K562 (cell line): Measurements from ENCODE around the gene TOMM5. TPM values are rescaled to one million over a fixed set of nuclear protein-coding genes. Genes with fewer than 3 reads are reported as not detected.

Source experiments
- ATAC-seq: fragments of 200-7000 bp; cut with Tn5 transposase; 3 replicates; pipeline ENCODE4 v1.9.1; 2020; ENCODE audit warnings: moderate library complexity
- BruUV-seq: library from RNA; stranded (reverse); fragments of 400-500 nt; replicated peaks from 2 replicates; lab custom pipeline; 2021; lab: Mats Ljungman, UMichigan
- CTCF ChIA-PET: fragments of 300-600 bp; formaldehyde crosslinking; extraction: SDS; loops from one replicate; lab custom pipeline; 2021; ENCODE audit warnings: low intra/inter-chr PET ratio; lab: Yijun Ruan, JAX
- POLR2A ChIA-PET: fragments of 300-600, 350-650 bp; sonication (Branson Sonifier 250); formaldehyde crosslinking; extraction: SDS; loops from one replicate; lab custom pipeline; 2021; ENCODE audit warnings: antibody characterized with exemption, inconsistent platforms; lab: Yijun Ruan, JAX
- DNase-seq, 4 experiments: peaks; one replicate each; pipeline versions ENCODE4 v3.0.0 to v3.0.0-alpha.2; 2011 to 2018; ENCODE audit warnings: low spot score in 3 of 4, mixed read lengths in 3 of 4; ENCODE audit errors: extremely low read depth in 1 of 4
- FAIRE-seq: peaks from 2 replicates; lab custom pipeline; 2011; peaks lifted over from hg19 to GRCh38; lab: Jason Lieb, UNC
- H2AFZ ChIP-seq: 2 replicates; pipeline ENCODE4 v1.6.0; 2011; ENCODE audit warnings: low read depth, low read length, control low read depth, inconsistent platforms
- H3K27ac ChIP-seq: fragments of 200-600 bp; 3 replicates; pipeline ENCODE4 v1.8.0; 2011; ENCODE audit warnings: low read depth, mild to moderate bottlenecking, control low read depth, inconsistent platforms, low read length, moderate library complexity, mixed read lengths; ENCODE audit errors: extremely low read depth
- H3K27me3 ChIP-seq, 2 experiments: fragments of 300-600 bp in 1 of 2; 2 replicates in 1 of 2; 3 replicates in 1 of 2; pipeline versions ENCODE4 v1.6.0 to v1.8.0; 2011; ENCODE audit warnings: inconsistent platforms in 2 of 2, low read length in 2 of 2, mild to moderate bottlenecking in 1 of 2, mixed read lengths in 1 of 2, moderate library complexity in 1 of 2; ENCODE audit not compliant: control insufficient read depth in 2 of 2, insufficient read depth in 2 of 2
- H3K36me3 ChIP-seq: fragments of 300-600 bp; 3 replicates; pipeline ENCODE4 v1.8.0; 2011; ENCODE audit warnings: mild to moderate bottlenecking, low read length, inconsistent platforms; ENCODE audit not compliant: control insufficient read depth, insufficient read depth
- H3K4me1 ChIP-seq, 2 experiments: fragments of 200-600 bp in 1 of 2; replicated peaks in 1 of 2; 2 replicates in 1 of 2; 3 replicates in 1 of 2; pipeline versions ENCODE4 v1.5.1 to v1.8.0; 2011; ENCODE audit warnings: inconsistent platforms in 2 of 2, low read length in 2 of 2, mild to moderate bottlenecking in 1 of 2, mixed read lengths in 1 of 2, moderate library complexity in 1 of 2; ENCODE audit not compliant: control insufficient read depth in 2 of 2, insufficient read depth in 2 of 2
- H3K4me2 ChIP-seq: 2 replicates; pipeline ENCODE4 v1.6.1; 2011; ENCODE audit warnings: low read length, control low read depth, inconsistent platforms, mixed read lengths; ENCODE audit not compliant: insufficient read depth
- H3K4me3 ChIP-seq: fragments of 200-600 bp; sonication (generic), shearing (Covaris generic); 2 replicates; pipeline ENCODE4 v1.5.1; 2016; ENCODE audit warnings: control low read depth, inconsistent platforms
- H3K79me2 ChIP-seq: fragments of 200-600 bp; 3 replicates; pipeline ENCODE4 v1.8.0; 2011; ENCODE audit warnings: low read length, inconsistent platforms; ENCODE audit not compliant: control insufficient read depth, insufficient read depth
- H3K9ac ChIP-seq, 2 experiments: 2 replicates each; pipeline versions ENCODE4 v1.6.0 to v1.6.1; 2011; ENCODE audit warnings: low read depth in 2 of 2, low read length in 2 of 2, control low read depth in 1 of 2, inconsistent platforms in 1 of 2, mild to moderate bottlenecking in 1 of 2, mixed read lengths in 1 of 2; ENCODE audit not compliant: insufficient read depth in 1 of 2
- H3K9me1 ChIP-seq: one replicate; pipeline ENCODE4 v1.6.0; 2011; ENCODE audit warnings: inconsistent platforms, mild to moderate bottlenecking, low read length, moderate library complexity; ENCODE audit not compliant: control insufficient read depth, insufficient read depth
- H3K9me3 ChIP-seq: replicated peaks from 2 replicates; pipeline ENCODE4 v1.5.1; 2011; ENCODE audit warnings: low read depth, low read length, inconsistent platforms; ENCODE audit not compliant: control insufficient read depth, insufficient read depth
- H4K20me1 ChIP-seq: replicated peaks from 2 replicates; pipeline ENCODE4 v1.6.1; 2011; ENCODE audit warnings: low read length, inconsistent platforms, mixed read lengths; ENCODE audit not compliant: control insufficient read depth, insufficient read depth
- ELF2 ChIP-seq: fragments of 250-450 bp; sonication (Bioruptor Pico); IDR thresholded peaks from 2 replicates; pipeline ENCODE4 v1.5.0; 2021; ENCODE audit warnings: mild to moderate bottlenecking
- GATA2 ChIP-seq: sonication (generic); formaldehyde crosslinking; IDR thresholded peaks from 2 replicates; pipeline ENCODE4 v1.4.0; 2020; ENCODE audit warnings: mild to moderate bottlenecking, missing genetic modification reagents
- KDM1A ChIP-seq, 2 experiments: fragments of 450-650 bp; IDR thresholded peaks; 2 replicates each; pipeline ENCODE4 v1.6.1; 2016; ENCODE audit warnings: mild to moderate bottlenecking in 2 of 2
- MTA1 ChIP-seq: fragments of 450-650 bp; IDR thresholded peaks from 2 replicates; pipeline ENCODE4 v1.6.1; 2017; ENCODE audit warnings: borderline replicate concordance
- NCOA6 ChIP-seq: fragments of 450-650 bp; IDR thresholded peaks from 2 replicates; pipeline ENCODE4 v1.6.1; 2017; ENCODE audit warnings: mild to moderate bottlenecking
- SFPQ ChIP-seq: fragments of 200-400 bp; formaldehyde crosslinking; IDR thresholded peaks from 2 replicates; pipeline ENCODE4 v1.6.1; 2017; ENCODE audit warnings: mild to moderate bottlenecking, low read depth, low read length, moderate library complexity
- SREBF2 ChIP-seq: sonication (generic); formaldehyde crosslinking; IDR thresholded peaks from 2 replicates; pipeline ENCODE4 v1.4.0; 2020; ENCODE audit warnings: mild to moderate bottlenecking, missing genetic modification reagents
- TAL1 ChIP-seq: fragments of 450-650 bp; IDR thresholded peaks from 2 replicates; pipeline ENCODE4 v1.6.1; 2016; ENCODE audit warnings: mild to moderate bottlenecking
- ZNF778 ChIP-seq: fragments of 450-650 bp; formaldehyde crosslinking; IDR thresholded peaks from 2 replicates; pipeline ENCODE4 v1.4.0; 2020; ENCODE audit warnings: mild to moderate bottlenecking, moderate library complexity
- ZNF830 ChIP-seq: fragments of 250-450 bp; sonication (Bioruptor Pico); IDR thresholded peaks from 2 replicates; pipeline ENCODE4 v1.5.0; 2021; ENCODE audit warnings: mild to moderate bottlenecking
- WGBS: fragments of 100-300 bp; shearing (Covaris generic); methylation state at CpG from one replicate; pipeline ENCODE4 v1.1.6; 2016; ENCODE audit warnings: low coverage, mixed read lengths; ENCODE audit not compliant: insufficient coverage; ENCODE audit errors: missing lambda C conversion rate; 5-methylcytosine and 5-hydroxymethylcytosine counted together
- in situ Hi-C: fragments of 300-500 bp; cut with MboI; formaldehyde crosslinking; loops from 4 replicates; pipeline ENCODE4 v1.15.0; 2018; ENCODE audit warnings: inconsistent platforms, mixed read lengths
- intact Hi-C: fragments of 100-400 bp; cut with micrococcal nuclease; formaldehyde crosslinking; loops from 2 replicates; pipeline ENCODE4 v1.14.2; 2022
- polyA plus RNA-seq, 8 experiments: library from polyadenylated mRNA; depleted of rRNA in 4 of 8; stranded (reverse) in 5 of 8; unstranded in 3 of 8; fragments of >200 nt; fragmentation: Nextera tagmentation in 2 of 8; fragmentation: Illumina TruSeq in 1 of 8; extraction: Ambion mirVana in 2 of 8; extraction: Trizol in 1 of 8; gene quantifications; 2 replicates each; pipeline versions ENCODE4 v1.2.1 to v1.2.3, GENCODE V29; 2011 to 2014; ENCODE audit warnings: inconsistent platforms in 1 of 8, missing spikeins in 1 of 8
- total RNA-seq, 7 experiments: library from RNA; depleted of rRNA in 6 of 7; stranded (reverse); fragments of >200 nt in 6 of 7; fragmentation: Illumina TruSeq in 2 of 7; extraction: Trizol in 2 of 7; gene quantifications; 2 replicates each; pipeline versions ENCODE4 v1.2.1 to v1.2.3, GENCODE V29; 2011 to 2021; ENCODE audit warnings: low replicate concordance in 1 of 7

The TOMM5 gene
- total and polyA plus RNA-seq, 9 of the 15 experiments (the other 6 are each of a cell fraction or from before 2014, with no cell fraction given) = 262 to 1,742 (median 496) TPM

- CTCF ChIA-PET = no interaction called here
- no peak for TF ChIP-seq TAL1
- no peak for TF ChIP-seq SFPQ
- no peak for TF ChIP-seq NCOA6
- TF ChIP-seq ELF2 (CRISPR knock-in tag) = no peak
- TF ChIP-seq MTA1 = no peak
- no peak for TF ChIP-seq ZNF830 (CRISPR knock-in tag)
- no peak for TF ChIP-seq SREBF2 (CRISPR knock-in tag)
- no peak for TF ChIP-seq ZNF778 (CRISPR knock-in tag)
- no peak for TF ChIP-seq GATA2
- TF ChIP-seq KDM1A (IDR thresholded peaks at IDR 0.05) = no peak
These were observed 28.0 kb upstream of the TOMM5 start for GRCh38 chr9:37620396-37620795.

More at GRCh38 chr9:37620396-37620795, 28.0 kb upstream of the TOMM5 start:
- H3K4me1 ChIP-seq = no peaks in the 10 kb centered on the region; a peak in 1 of 5 replicates
- in situ Hi-C loops = no loop called here
- no peaks in the 10 kb centered on the region for H3K79me2 ChIP-seq
- H3K36me3 ChIP-seq = no peaks in the 10 kb centered on the region
- POLR2A ChIA-PET = no interaction called here
- no peak overlapping the region for H3K27ac ChIP-seq
- BruUV-seq = no TSS peak
- FAIRE-seq (no peak), DNase-seq (no peak), ATAC-seq (no peak)
- H4K20me1 ChIP-seq = peaks cover 5% of the 10 kb centered on the region; the same call in 1 of the 2 replicates
- H2AFZ ChIP-seq = no peak overlapping the region
- intact Hi-C loops = no loop called here
- 10% methylated on average over 1 of the region's 1 CpG for WGBS
- no peak overlapping the region for H3K4me2 ChIP-seq
- H3K9ac ChIP-seq = no peak overlapping the region
- H3K4me3 ChIP-seq = no peak overlapping the region
- H3K27me3 ChIP-seq = peaks cover 36 to 55% of the 10 kb centered on the region in 2 experiments
- no peaks in the 10 kb centered on the region for H3K9me3 ChIP-seq
- H3K9me1 ChIP-seq = no peaks in the 10 kb centered on the region
